Upper lobe of left lung (tissue), 6 donors: ENCODE results near the gene PCGF3. TPM values are rescaled to one million over a fixed set of nuclear protein-coding genes. Genes with fewer than 3 reads are reported as not detected.

ENCODE experiments used
- ATAC-seq, 2 donors: fragments of 200-7000 bp; cut with Tn5 transposase; one replicate each; pipeline ENCODE4 v1.9.1; 2022; ENCODE audit warnings: mild to moderate bottlenecking in 2 of 2, moderate library complexity in 2 of 2; ENCODE audit not compliant: low FRiP score in 2 of 2
- DNase-seq, 2 donors: peaks; one replicate each; pipeline ENCODE4 v3.0.0-alpha.2; 2019 to 2020
- H3K27ac ChIP-seq, 4 donors: fragments of 200-600 bp; sonication (generic); one replicate each; pipeline ENCODE4 v1.5.1; 2016 to 2019
- H3K27me3 ChIP-seq, 4 donors: fragments of 200-600 bp; sonication (generic); one replicate each; pipeline ENCODE4 v1.5.1; 2017 to 2019
- H3K36me3 ChIP-seq, 4 donors: fragments of 200-600 bp; sonication (generic); one replicate each; pipeline ENCODE4 v1.5.1; 2016 to 2019
- H3K4me1 ChIP-seq, 4 donors: fragments of 200-600 bp; sonication (generic); one replicate each; pipeline ENCODE4 v1.5.1; 2018 to 2019
- H3K4me3 ChIP-seq, 4 donors: fragments of 200-600 bp; sonication (generic); one replicate each; pipeline ENCODE4 v1.5.1; 2017 to 2019; ENCODE audit warnings: mild to moderate bottlenecking in 2 of 4, moderate library complexity in 1 of 4
- H3K9me3 ChIP-seq, 4 donors: fragments of 200-600 bp; sonication (generic); one replicate each; pipeline ENCODE4 v1.5.1; 2018 to 2019
- EP300 ChIP-seq, 4 donors: sonication (generic); formaldehyde crosslinking; IDR thresholded peaks; one replicate each; pipeline ENCODE4 v1.5.1; 2017; ENCODE audit warnings: antibody characterized with exemption in 4 of 4, control low read depth in 2 of 4
- POLR2A ChIP-seq, 4 donors: fragments of 450-650 bp; IDR thresholded peaks; one replicate each; pipeline ENCODE4 v1.5.1; 2016 to 2017; ENCODE audit warnings: antibody characterized with exemption in 4 of 4, mild to moderate bottlenecking in 2 of 4
- POLR2AphosphoS5 ChIP-seq, 2 donors: sonication (generic); formaldehyde crosslinking; IDR thresholded peaks; one replicate each; pipeline ENCODE4 v1.5.1; 2017; ENCODE audit warnings: antibody characterized with exemption in 2 of 2
- WGBS, 2 donors: methylation state at CpG; one replicate each; pipeline ENCODE4 v1.1.5; 2017 to 2018; 5-methylcytosine and 5-hydroxymethylcytosine counted together
- total RNA-seq, 6 donors: library from RNA; depleted of rRNA in 4 of 6; stranded (reverse); fragments of >200 nt in 4 of 6; gene quantifications; one replicate each; pipeline versions ENCODE4 v1.1.0 to v1.2.1, GENCODE V29; 2016 to 2021
- TF ChIP-seq, protein P1 (sequence below), 6 experiments: fragments of 450-650 bp in 4 of 6; fragments of 200-600 bp in 2 of 6; sonication (generic) in 2 of 6; IDR thresholded peaks; one replicate each; pipeline ENCODE4 v1.5.1; 2016 to 2019; ENCODE audit warnings: antibody characterized with exemption in 6 of 6
- donor health status: DM: no; HTN: no; CAD: no; lungs with moderate emphysema.
- donor health status: DM: no; HTN: yes; CAD: no; lungs with severe emphysema.

PCGF3 gene
- total RNA-seq, 6 donors from 2014 or later: 36.4 to 150 (median 41.0) TPM

DNA sequence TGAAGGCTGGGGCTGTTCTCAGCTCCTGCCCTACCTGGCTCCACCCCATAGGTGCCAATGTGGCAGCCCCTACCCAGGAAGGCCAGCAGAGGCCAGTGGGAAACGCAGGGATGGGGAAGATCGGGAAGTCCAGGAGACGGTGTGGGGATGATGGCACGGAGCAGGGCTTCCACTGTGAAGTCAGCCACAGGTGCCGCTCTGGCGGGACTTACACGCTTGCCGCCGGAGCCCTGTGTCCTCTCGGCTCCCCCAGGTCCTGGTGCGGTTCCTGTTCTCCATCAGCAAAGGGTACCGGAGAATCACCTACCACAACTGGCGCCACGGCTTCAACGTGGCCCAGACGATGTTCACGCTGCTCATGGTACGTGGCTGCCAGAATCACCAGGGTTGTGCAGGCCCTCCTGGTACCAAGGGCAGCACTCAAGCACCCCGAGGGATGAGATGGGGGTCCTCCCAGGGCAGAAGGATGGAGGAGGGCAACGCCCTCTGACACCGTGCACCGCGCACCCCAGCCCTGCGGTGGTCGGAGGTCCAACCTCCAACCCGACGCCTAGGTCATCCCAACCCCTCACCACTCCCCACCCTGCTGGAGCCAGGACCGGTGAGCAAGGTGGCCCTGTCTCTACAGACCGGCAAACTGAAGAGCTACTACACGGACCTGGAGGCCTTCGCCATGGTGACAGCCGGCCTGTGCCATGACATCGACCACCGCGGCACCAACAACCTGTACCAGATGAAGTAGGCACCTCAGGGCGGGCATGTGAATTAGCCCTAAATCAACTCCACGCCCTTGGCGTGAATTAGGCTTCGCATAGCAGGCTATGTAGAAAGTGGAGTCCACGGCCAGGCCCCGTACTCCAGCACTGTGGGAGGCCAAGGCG, 43.5 kb upstream of the PCGF3 start:
- Histone ChIP-seq H3K4me1 (peaks cover 7 to 21% (median 8%) of the 10 kb centered on the region in 4 donors), H3K27me3 (no peaks in the 10 kb centered on the region), H3K36me3 (no peaks in the 10 kb centered on the region), H3K9me3 (no peaks in the 10 kb centered on the region), H3K4me3 (no peak overlapping the region), H3K27ac (no peak overlapping the region)
- no peak for ATAC-seq
- TF ChIP-seq POLR2AphosphoS5 (IDR thresholded peaks at IDR 0.05) (no peak), EP300 (IDR thresholded peaks at IDR 0.05) (no peak), POLR2A (IDR thresholded peaks at IDR 0.05) (no peak)
- TF ChIP-seq, protein P1, sequence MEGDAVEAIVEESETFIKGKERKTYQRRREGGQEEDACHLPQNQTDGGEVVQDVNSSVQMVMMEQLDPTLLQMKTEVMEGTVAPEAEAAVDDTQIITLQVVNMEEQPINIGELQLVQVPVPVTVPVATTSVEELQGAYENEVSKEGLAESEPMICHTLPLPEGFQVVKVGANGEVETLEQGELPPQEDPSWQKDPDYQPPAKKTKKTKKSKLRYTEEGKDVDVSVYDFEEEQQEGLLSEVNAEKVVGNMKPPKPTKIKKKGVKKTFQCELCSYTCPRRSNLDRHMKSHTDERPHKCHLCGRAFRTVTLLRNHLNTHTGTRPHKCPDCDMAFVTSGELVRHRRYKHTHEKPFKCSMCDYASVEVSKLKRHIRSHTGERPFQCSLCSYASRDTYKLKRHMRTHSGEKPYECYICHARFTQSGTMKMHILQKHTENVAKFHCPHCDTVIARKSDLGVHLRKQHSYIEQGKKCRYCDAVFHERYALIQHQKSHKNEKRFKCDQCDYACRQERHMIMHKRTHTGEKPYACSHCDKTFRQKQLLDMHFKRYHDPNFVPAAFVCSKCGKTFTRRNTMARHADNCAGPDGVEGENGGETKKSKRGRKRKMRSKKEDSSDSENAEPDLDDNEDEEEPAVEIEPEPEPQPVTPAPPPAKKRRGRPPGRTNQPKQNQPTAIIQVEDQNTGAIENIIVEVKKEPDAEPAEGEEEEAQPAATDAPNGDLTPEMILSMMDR (IDR thresholded peaks at IDR 0.05): no peak
- peak in 1 of 2 donors; percentile 69 for DNase-seq
- 95 to 97% methylated on average over 35 to 38 of the region's 42 CpGs for WGBS, 2 donors

DNA sequence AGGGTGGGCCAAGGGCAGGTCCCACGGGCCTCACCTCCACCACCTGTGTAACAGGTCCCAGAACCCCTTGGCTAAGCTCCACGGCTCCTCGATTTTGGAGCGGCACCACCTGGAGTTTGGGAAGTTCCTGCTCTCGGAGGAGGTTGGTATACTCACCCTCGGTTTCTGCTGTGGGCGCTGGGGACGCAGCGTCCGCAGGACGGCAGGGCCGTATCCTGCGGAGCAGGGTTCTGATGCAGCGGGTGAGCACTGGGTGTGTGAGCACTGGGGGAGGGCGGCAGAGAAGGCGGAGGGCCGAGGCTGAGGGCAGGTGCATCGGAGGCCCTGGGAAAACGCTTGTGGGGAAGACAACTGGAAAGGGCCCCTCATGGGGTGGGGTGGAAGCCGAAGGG, 42.6 kb upstream of the PCGF3 start:
- H3K27me3 ChIP-seq: no peaks in the 10 kb centered on the region
- DNase-seq: no peak
- no peak for TF ChIP-seq EP300 (IDR thresholded peaks at IDR 0.05)
- TF ChIP-seq, protein P1 (IDR thresholded peaks at IDR 0.05): no peak
- no peak for TF ChIP-seq POLR2A (IDR thresholded peaks at IDR 0.05)
- TF ChIP-seq POLR2AphosphoS5 (IDR thresholded peaks at IDR 0.05): no peak
- peak in 1 of 2 donors; percentile 3 for ATAC-seq
- peaks cover 7 to 21% (median 8%) of the 10 kb centered on the region in 4 donors for H3K4me1 ChIP-seq
- peak overlapping the region in 2 of 4 donors; percentile 63 to 74 for H3K27ac ChIP-seq
- no peaks in the 10 kb centered on the region for H3K36me3 ChIP-seq
- H3K9me3 ChIP-seq: no peaks in the 10 kb centered on the region
- 37 to 44% methylated on average over 6 to 20 of the region's 20 CpGs for WGBS, 2 donors
- H3K4me3 ChIP-seq: peak overlapping the region; percentile 62 to 95 (median 74)

DNA sequence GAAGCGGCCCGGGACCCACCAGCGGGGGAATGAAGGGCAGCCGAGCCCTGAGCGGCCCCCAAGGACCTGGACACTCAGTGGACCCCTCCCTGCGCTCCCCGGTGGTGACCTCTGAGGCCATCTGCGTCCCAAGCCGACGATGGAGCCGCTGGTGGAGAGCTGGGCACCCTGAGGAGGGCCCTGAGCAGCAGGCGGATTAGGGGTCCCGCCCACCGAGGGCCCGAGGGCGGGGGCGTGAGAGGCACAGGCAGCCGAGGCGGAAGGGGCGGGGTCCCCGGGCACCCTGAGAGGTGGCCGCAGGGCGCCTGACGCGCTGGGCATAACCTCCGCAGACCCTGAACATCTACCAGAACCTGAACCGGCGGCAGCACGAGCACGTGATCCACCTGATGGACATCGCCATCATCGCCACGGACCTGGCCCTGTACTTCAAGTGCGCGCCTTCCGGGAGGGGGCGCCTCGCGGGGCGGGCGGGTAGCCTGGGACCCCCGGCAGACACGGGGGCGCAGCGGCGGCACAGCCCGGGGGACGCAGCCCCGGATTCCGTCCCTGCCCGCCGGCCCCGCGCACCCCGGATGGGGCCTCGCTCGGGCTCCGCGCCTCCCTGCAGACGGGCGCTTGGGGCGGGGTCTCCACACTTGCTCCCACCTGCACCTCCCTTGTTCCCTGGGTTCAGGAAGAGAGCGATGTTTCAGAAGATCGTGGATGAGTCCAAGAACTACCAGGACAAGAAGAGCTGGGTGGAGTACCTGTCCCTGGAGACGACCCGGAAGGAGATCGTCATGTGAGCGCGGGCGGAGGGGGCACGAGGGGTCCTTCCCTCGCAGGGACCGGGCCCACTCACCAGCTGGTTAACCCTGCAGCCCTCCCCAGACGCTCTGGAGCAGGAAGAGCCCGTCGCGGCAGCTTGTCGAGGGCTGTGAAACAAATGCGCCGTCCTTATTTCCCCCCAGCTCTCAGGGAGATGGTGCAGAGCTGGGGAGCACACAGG, 41.9 kb upstream of the PCGF3 start:
- peak overlapping the region; percentile 62 to 95 (median 74) for H3K4me3 ChIP-seq
- no peaks in the 10 kb centered on the region for H3K9me3 ChIP-seq
- H3K36me3 ChIP-seq: no peaks in the 10 kb centered on the region
- peak in 1 of 4 donors; percentile 43 for TF ChIP-seq POLR2A (IDR thresholded peaks at IDR 0.05)
- TF ChIP-seq POLR2AphosphoS5 (IDR thresholded peaks at IDR 0.05): peak in 1 of 2 donors; percentile 20
- TF ChIP-seq, protein P1 (IDR thresholded peaks at IDR 0.05): peak in 1 of 6 experiments; percentile 16
- no peak for TF ChIP-seq EP300 (IDR thresholded peaks at IDR 0.05)
- H3K27me3 ChIP-seq: no peaks in the 10 kb centered on the region
- peaks cover 7 to 21% (median 8%) of the 10 kb centered on the region in 4 donors for H3K4me1 ChIP-seq
- DNase-seq: peak; percentile 75 to 94
- ATAC-seq: peak in 1 of 2 donors; percentile 81
- WGBS, 2 donors: 3 to 21% methylated on average over 7 to 55 of the region's 80 CpGs
- peak overlapping the region; percentile 50 to 76 (median 68) for H3K27ac ChIP-seq

DNA sequence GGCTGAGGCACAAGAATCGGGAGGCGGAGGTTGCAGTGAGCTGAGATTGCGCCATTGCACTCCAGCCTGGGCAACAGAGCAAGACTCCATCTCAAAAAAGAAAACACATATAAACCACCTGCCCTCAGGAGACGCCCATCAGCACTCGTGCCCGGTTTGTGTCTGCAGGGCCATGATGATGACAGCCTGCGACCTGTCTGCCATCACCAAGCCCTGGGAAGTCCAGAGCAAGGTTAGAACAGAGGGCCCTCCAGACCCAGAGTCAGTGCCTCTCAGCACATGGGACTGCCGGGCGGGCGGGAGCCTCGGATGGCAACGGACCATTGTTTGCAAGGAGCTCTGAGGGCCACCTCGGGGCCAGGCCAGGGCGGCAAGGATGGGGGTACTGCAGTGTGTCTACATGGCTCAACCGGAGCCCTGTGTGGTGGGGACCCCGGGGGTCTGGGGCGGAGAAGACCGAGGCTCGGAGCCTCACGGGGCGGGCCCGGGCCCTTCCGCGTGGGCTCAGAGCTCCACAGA, 40.9 kb upstream of the PCGF3 start:
- Histone ChIP-seq H3K4me3 (peak overlapping the region in 2 of 4 donors; percentile 62 to 95), H3K36me3 (no peaks in the 10 kb centered on the region), H3K9me3 (no peaks in the 10 kb centered on the region), H3K27me3 (no peaks in the 10 kb centered on the region), H3K27ac (no peak overlapping the region), H3K4me1 (peaks cover 7 to 21% (median 8%) of the 10 kb centered on the region in 4 donors)
- DNase-seq: peak in 1 of 2 donors; percentile 85
- TF ChIP-seq EP300 (IDR thresholded peaks at IDR 0.05) (no peak), POLR2AphosphoS5 (IDR thresholded peaks at IDR 0.05) (no peak), POLR2A (IDR thresholded peaks at IDR 0.05) (no peak)
- TF ChIP-seq, protein P1 (IDR thresholded peaks at IDR 0.05): no peak
- no peak for ATAC-seq
- WGBS, 2 donors: 95 to 97% methylated on average over 18 to 24 of the region's 24 CpGs
